Progenitor cell of endocrine pancreas (in vitro differentiated cells): Measurements from ENCODE around the gene C1orf198. TPM values are rescaled to one million over a fixed set of nuclear protein-coding genes. Genes with fewer than 3 reads are reported as not detected.

Experiments
- DNase-seq: peaks from one replicate; pipeline ENCODE4 v3.0.0; 2021; ENCODE audit warnings: low spot score; ENCODE audit not compliant: unreplicated experiment
- H3K27ac Mint-ChIP-seq: 2 replicates; pipeline ENCODE4 v1.8.0; 2021; ENCODE audit warnings: mild to moderate bottlenecking, moderate library complexity, mixed read lengths
- H3K27me3 Mint-ChIP-seq: 2 replicates; pipeline ENCODE4 v1.8.0; 2021; ENCODE audit warnings: mixed read lengths
- H3K36me3 Mint-ChIP-seq: 2 replicates; pipeline ENCODE4 v1.8.0; 2022; ENCODE audit warnings: mixed read lengths; ENCODE audit not compliant: insufficient read depth
- H3K4me1 Mint-ChIP-seq: 2 replicates; pipeline ENCODE4 v1.8.0; 2021; ENCODE audit warnings: low read depth, mixed read lengths
- H3K4me3 Mint-ChIP-seq: 2 replicates; pipeline ENCODE4 v1.8.0; 2021; ENCODE audit warnings: low read depth, mild to moderate bottlenecking, moderate library complexity, mixed read lengths
- H3K9me3 Mint-ChIP-seq: 2 replicates; pipeline ENCODE4 v1.8.0; 2021; ENCODE audit warnings: low read depth, mixed read lengths
- total RNA-seq: library from RNA; stranded (reverse); gene quantifications from 2 replicates; pipeline ENCODE4 v1.2.1, GENCODE V29; 2021
- TF ChIP-seq, protein P1 (sequence below): fragments of 200-600 bp; sonication (generic); IDR thresholded peaks from one replicate; pipeline ENCODE4 v1.5.0; 2021; ENCODE audit warnings: antibody characterized with exemption, mild to moderate bottlenecking; ENCODE audit not compliant: unreplicated experiment

Gene C1orf198
- total RNA-seq, 1 donor from 2014 or later = 70.1 TPM

DNA sequence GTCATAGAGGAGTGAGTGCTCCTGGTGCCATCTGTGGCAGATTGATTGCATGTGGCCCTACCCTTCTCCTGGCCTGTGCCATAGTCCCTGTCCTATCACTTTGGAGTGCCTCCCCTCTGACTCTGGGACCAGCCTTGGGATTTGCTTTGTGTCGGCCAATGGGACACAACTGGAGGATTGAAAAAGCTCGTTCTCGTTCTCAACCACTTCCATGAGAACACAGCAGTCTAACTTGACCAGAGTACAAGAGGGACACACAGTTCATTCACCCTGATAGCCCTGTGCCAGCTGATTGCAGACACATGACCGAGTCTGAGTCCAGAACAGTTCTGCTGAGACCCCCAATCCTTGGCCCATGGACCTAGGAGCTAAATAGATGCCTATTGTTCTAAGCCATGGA lies 47.8 kb downstream of the C1orf198 start:
- no peaks in the 10 kb centered on the region for H3K36me3 Mint-ChIP-seq
- H3K4me1 Mint-ChIP-seq = peaks cover 16% of the 10 kb centered on the region
- TF ChIP-seq, protein P1, sequence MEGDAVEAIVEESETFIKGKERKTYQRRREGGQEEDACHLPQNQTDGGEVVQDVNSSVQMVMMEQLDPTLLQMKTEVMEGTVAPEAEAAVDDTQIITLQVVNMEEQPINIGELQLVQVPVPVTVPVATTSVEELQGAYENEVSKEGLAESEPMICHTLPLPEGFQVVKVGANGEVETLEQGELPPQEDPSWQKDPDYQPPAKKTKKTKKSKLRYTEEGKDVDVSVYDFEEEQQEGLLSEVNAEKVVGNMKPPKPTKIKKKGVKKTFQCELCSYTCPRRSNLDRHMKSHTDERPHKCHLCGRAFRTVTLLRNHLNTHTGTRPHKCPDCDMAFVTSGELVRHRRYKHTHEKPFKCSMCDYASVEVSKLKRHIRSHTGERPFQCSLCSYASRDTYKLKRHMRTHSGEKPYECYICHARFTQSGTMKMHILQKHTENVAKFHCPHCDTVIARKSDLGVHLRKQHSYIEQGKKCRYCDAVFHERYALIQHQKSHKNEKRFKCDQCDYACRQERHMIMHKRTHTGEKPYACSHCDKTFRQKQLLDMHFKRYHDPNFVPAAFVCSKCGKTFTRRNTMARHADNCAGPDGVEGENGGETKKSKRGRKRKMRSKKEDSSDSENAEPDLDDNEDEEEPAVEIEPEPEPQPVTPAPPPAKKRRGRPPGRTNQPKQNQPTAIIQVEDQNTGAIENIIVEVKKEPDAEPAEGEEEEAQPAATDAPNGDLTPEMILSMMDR = no peak
- no peaks in the 10 kb centered on the region for H3K9me3 Mint-ChIP-seq
- no peak overlapping the region for H3K4me3 Mint-ChIP-seq
- no peak overlapping the region for H3K27ac Mint-ChIP-seq
- no peaks in the 10 kb centered on the region for H3K27me3 Mint-ChIP-seq
- no peak for DNase-seq

DNA sequence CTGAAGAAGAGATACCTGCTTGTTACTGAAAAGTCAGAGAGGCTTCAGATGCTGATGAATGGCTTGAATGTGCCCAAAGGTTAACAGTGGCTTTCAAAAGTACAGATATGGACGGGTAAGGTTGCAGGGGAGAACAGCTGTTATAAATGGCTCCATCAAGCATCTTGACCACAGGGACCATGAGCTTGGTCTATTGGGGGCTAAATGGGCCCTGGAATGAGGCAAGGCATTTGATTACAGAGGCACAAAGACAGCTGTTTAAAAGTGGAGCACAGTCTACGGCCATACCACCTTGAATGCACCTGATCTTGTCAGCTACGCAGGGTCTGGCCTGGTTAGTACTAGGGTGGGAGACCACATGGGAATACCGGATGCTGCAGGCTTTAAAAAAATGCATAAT lies 48.3 kb downstream of the C1orf198 start:
- TF ChIP-seq, protein P1 = no peak
- Mint-ChIP-seq H3K9me3 (no peaks in the 10 kb centered on the region), H3K4me1 (peaks cover 10% of the 10 kb centered on the region), H3K36me3 (no peaks in the 10 kb centered on the region), H3K27ac (no peak overlapping the region), H3K27me3 (no peaks in the 10 kb centered on the region), H3K4me3 (no peak overlapping the region)
- no peak for DNase-seq

DNA sequence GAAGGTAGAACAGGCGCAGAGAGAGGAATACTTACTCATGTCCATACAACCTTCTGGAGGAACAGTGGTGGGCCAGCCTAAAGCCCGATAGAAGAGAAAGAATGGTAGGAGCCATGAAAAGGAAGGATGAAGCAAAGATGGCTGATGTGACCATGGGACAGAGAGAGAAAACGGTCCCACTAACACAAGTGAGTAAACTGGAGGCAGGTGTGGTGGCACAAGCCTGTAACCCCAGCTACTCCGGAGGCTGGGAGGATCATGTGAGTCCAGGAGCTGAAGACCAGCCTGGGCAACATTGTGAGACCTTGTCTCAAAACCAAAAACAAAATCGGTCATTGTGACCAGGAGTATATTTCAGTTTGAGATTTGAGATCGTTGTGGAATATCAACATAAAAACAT lies 49.4 kb downstream of the C1orf198 start:
- no peaks in the 10 kb centered on the region for H3K27me3 Mint-ChIP-seq
- no peaks in the 10 kb centered on the region for H3K36me3 Mint-ChIP-seq
- no peak overlapping the region for H3K27ac Mint-ChIP-seq
- peaks cover 3% of the 10 kb centered on the region for H3K4me1 Mint-ChIP-seq
- TF ChIP-seq, protein P1 = no peak
- DNase-seq = no peak
- H3K9me3 Mint-ChIP-seq = peaks cover 1% of the 10 kb centered on the region
- H3K4me3 Mint-ChIP-seq = no peak overlapping the region

DNA sequence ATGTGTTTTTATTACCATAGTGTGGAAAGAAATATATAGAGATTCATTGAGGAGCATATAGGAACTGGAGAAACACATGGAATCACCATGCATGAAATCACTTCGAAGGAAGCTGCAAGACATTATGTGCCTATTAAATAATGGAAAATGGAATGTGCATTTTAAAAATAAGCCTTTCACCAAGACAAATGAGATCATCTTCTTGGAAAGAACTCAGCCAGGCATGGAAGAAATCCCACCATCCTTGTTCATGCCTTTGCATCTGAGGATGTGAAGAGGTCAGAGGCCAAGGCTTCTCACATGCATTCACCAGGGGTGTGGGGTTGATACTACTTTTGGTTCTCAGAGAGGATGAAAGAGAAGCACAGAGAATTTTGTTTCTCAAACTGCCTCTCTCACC lies 50.0 kb downstream of the C1orf198 start:
- TF ChIP-seq, protein P1 = no peak

DNA sequence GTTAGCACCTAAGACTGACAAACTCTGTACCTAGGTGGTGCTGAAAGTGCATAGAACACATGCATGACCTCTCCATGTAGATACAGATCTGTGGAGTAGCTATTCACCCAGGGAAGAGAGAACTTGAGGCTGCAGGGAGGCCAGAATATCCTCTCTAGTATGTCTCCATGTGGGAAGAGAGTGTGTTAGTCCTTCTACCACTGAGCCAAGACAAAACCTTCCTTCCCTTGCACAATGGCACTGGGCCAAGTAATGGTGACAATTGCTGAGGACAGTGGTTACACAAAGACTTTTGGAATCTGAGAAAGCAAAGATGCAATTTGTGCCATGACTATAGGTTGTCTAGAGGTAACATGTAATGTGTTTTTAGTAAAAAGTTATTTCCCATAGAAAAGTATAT lies 52.3 kb downstream of the C1orf198 start:
- H3K27ac Mint-ChIP-seq = no peak overlapping the region
- no peak overlapping the region for H3K4me3 Mint-ChIP-seq
- H3K36me3 Mint-ChIP-seq = peaks cover 6% of the 10 kb centered on the region
- TF ChIP-seq, protein P1 = no peak
- no peak for DNase-seq
- no peaks in the 10 kb centered on the region for H3K4me1 Mint-ChIP-seq
- peaks cover 21% of the 10 kb centered on the region for H3K9me3 Mint-ChIP-seq
- H3K27me3 Mint-ChIP-seq = no peaks in the 10 kb centered on the region

More for the DNA sequence above, 50.0 kb downstream of the C1orf198 start:
- Mint-ChIP-seq H3K36me3 (no peaks in the 10 kb centered on the region), H3K27me3 (no peaks in the 10 kb centered on the region), H3K27ac (no peak overlapping the region), H3K9me3 (peaks cover 4% of the 10 kb centered on the region), H3K4me1 (no peaks in the 10 kb centered on the region), H3K4me3 (no peak overlapping the region)
- no peak for DNase-seq
